NB4 (cell line): ENCODE data around the gene RGS8.

Source experiments
- CTCF ChIP-seq: IDR thresholded peaks from one replicate; pipeline ENCODE4 v1.5.1; 2012; ENCODE audit warnings: low read depth, low read length
- MAX ChIP-seq: IDR thresholded peaks from 2 replicates; pipeline ENCODE4 v1.6.1; 2011; ENCODE audit warnings: low read depth, low read length
- MYC ChIP-seq: IDR thresholded peaks from 2 replicates; pipeline ENCODE4 v1.6.1; 2011; ENCODE audit warnings: low read depth, low read length

- TF ChIP-seq CTCF (no peak), MAX (no peak), MYC (no peak)
These were observed 6.8 kb downstream of the RGS8 start for GRCh38 chr1:182677397-182678098.
